Bronchial epithelial cell (primary cell): ENCODE data around the gene SERPING1. TPM values are rescaled to one million over a fixed set of nuclear protein-coding genes. Genes with fewer than 3 reads are reported as not detected.

Experiments used
- DNase-seq: peaks from one replicate; pipeline ENCODE4 v3.0.0-alpha.2; 2010; ENCODE audit warnings: low read depth
- FAIRE-seq: peaks from 2 replicates; lab custom pipeline; 2011; peaks lifted over from hg19 to GRCh38; lab: Jason Lieb, UNC
- H3K27me3 ChIP-seq: 2 replicates; pipeline ENCODE4 v1.5.1; 2011; ENCODE audit warnings: low read length; ENCODE audit not compliant: control insufficient read depth, insufficient read depth
- H3K36me3 ChIP-seq: 2 replicates; pipeline ENCODE4 v1.5.1; 2011; ENCODE audit warnings: low read length; ENCODE audit not compliant: control insufficient read depth, insufficient read depth
- H3K4me3 ChIP-seq: 2 replicates; pipeline ENCODE4 v1.5.1; 2011; ENCODE audit warnings: mild to moderate bottlenecking, low read depth, low read length, control low read depth
- CTCF ChIP-seq: IDR thresholded peaks from 2 replicates; pipeline ENCODE4 v1.5.1; 2011; ENCODE audit warnings: mild to moderate bottlenecking, moderate library complexity, low read length, control low read depth, inconsistent platforms; ENCODE audit not compliant: insufficient read depth, severe bottlenecking
- total RNA-seq: library from RNA; depleted of rRNA; stranded (reverse); fragments of >200 nt; gene quantifications from 2 replicates; pipeline ENCODE4 v1.2.1, GENCODE V29; 2014

SERPING1 gene
- total RNA-seq, 1 donor from 2014 or later = 1.3 TPM

- Histone ChIP-seq H3K36me3 (no peaks in the 10 kb centered on the region), H3K4me3 (no peak overlapping the region), H3K27me3 (no peaks in the 10 kb centered on the region)
- no peak for TF ChIP-seq CTCF
- DNase-seq (no peak), FAIRE-seq (no peak)
These were observed 12.2 kb upstream of the SERPING1 start for GRCh38 chr11:57585301-57585700.

GRCh38 chr11:57586711-57587245 is 10.7 kb upstream of the SERPING1 start:
- no peak for TF ChIP-seq CTCF
- DNase-seq (no peak), FAIRE-seq (no peak)
- Histone ChIP-seq H3K36me3 (no peaks in the 10 kb centered on the region), H3K4me3 (no peak overlapping the region), H3K27me3 (no peaks in the 10 kb centered on the region)

- Histone ChIP-seq H3K36me3 (no peaks in the 10 kb centered on the region), H3K27me3 (no peaks in the 10 kb centered on the region), H3K4me3 (no peak overlapping the region)
- TF ChIP-seq CTCF = no peak
- DNase-seq = no peak
- no peak for FAIRE-seq
These were observed 9.3 kb upstream of the SERPING1 start for GRCh38 chr11:57588046-57588710.

GRCh38 chr11:57596266-57596885 is 1.1 kb upstream of the SERPING1 start:
- FAIRE-seq (no peak), DNase-seq (no peak)
- TF ChIP-seq CTCF = no peak
- Histone ChIP-seq H3K4me3 (no peak overlapping the region), H3K36me3 (no peaks in the 10 kb centered on the region), H3K27me3 (peaks cover 2% of the 10 kb centered on the region)

GRCh38 chr11:57597916-57598830 is 688 bp downstream of the SERPING1 start:
- FAIRE-seq (no peak), DNase-seq (peak; percentile 13)
- no peak for TF ChIP-seq CTCF
- peaks cover 2% of the 10 kb centered on the region for H3K27me3 ChIP-seq
- peak overlapping the region; percentile 33 for H3K4me3 ChIP-seq
- no peaks in the 10 kb centered on the region for H3K36me3 ChIP-seq
